ENCODE results near the gene YWHAG. TPM values are rescaled to one million over a fixed set of nuclear protein-coding genes. Genes with fewer than 3 reads are reported as not detected.
A peak's percentile ranks its signal among the peaks of the same experiment; 100 is the strongest.

YWHAG gene
- total and polyA plus RNA-seq, 9 of the 15 experiments (the other 6 are each of a cell fraction or from before 2014, with no cell fraction given) = 30.4 to 246 (median 94.5) TPM

- TF ChIP-seq HOMEZ (CRISPR knock-in tag; IDR thresholded peaks at IDR 0.05) (no peak), GTF2A2 (tag; IDR thresholded peaks at IDR 0.05) (no peak), MYC (IDR thresholded peaks at IDR 0.05; ENCODE audit: low read depth, low read length) (peak; percentile 71), MYC (CRISPR knock-in tag; IDR thresholded peaks at IDR 0.05; ENCODE audit: borderline replicate concordance, low read depth) (no peak), TEAD4 (IDR thresholded peaks at IDR 0.05; ENCODE audit: low read length) (peak; percentile 91), TEAD4 (CRISPR knock-in tag; IDR thresholded peaks at IDR 0.05; ENCODE audit: borderline replicate concordance) (no peak), PPARD (CRISPR knock-in tag; IDR thresholded peaks at IDR 0.05) (no peak), RNF2 (IDR thresholded peaks at IDR 0.05) (peak; percentile 81), SOX6 (IDR thresholded peaks at IDR 0.05) (peak; percentile 72; the same call in 1 of the 2 replicates), NR3C1 (CRISPR knock-in tag; IDR thresholded peaks at IDR 0.05) (no peak), ZNF384 (IDR thresholded peaks at IDR 0.05; ENCODE audit: low read depth, low read length) (peak; percentile 57), HDAC3 (IDR thresholded peaks at IDR 0.05; ENCODE audit: borderline replicate concordance, partially characterized antibody) (no peak), ZNF175 (CRISPR knock-in tag; IDR thresholded peaks at IDR 0.05; ENCODE audit: low read depth) (no peak), RAD21 (CRISPR knock-in tag; conservative IDR thresholded peaks at IDR 0.05 in 1 of 2, IDR thresholded peaks at IDR 0.05 in 1 of 2) (peak; percentile 97), TCF3 (CRISPR knock-in tag; IDR thresholded peaks at IDR 0.05) (peak; percentile 75), ZNF511 (CRISPR knock-in tag; IDR thresholded peaks at IDR 0.05) (peak; percentile 52; the same call in 1 of the 2 replicates), ZNF584 (CRISPR knock-in tag; IDR thresholded peaks at IDR 0.05; ENCODE audit: low read depth) (0 out of 2 replicates have a peak, but pooled peaks have one; percentile 19), MEIS2 (IDR thresholded peaks at IDR 0.05; ENCODE audit: partially characterized antibody) (peak; percentile 95), ZNF561 (CRISPR knock-in tag; conservative IDR thresholded peaks at IDR 0.05) (no peak), RBM22 (IDR thresholded peaks at IDR 0.05; ENCODE audit: low read depth, low read length, poor library complexity, severe bottlenecking) (no peak), ZNF280A (IDR thresholded peaks at IDR 0.05; ENCODE audit: low read depth, partially characterized antibody) (no peak)
- TF ChIP-seq, protein P1, sequence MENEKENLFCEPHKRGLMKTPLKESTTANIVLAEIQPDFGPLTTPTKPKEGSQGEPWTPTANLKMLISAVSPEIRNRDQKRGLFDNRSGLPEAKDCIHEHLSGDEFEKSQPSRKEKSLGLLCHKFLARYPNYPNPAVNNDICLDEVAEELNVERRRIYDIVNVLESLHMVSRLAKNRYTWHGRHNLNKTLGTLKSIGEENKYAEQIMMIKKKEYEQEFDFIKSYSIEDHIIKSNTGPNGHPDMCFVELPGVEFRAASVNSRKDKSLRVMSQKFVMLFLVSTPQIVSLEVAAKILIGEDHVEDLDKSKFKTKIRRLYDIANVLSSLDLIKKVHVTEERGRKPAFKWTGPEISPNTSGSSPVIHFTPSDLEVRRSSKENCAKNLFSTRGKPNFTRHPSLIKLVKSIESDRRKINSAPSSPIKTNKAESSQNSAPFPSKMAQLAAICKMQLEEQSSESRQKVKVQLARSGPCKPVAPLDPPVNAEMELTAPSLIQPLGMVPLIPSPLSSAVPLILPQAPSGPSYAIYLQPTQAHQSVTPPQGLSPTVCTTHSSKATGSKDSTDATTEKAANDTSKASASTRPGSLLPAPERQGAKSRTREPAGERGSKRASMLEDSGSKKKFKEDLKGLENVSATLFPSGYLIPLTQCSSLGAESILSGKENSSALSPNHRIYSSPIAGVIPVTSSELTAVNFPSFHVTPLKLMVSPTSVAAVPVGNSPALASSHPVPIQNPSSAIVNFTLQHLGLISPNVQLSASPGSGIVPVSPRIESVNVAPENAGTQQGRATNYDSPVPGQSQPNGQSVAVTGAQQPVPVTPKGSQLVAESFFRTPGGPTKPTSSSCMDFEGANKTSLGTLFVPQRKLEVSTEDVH (IDR thresholded peaks at IDR 0.05; ENCODE audit: low read depth, partially characterized antibody) = peak; percentile 65
Observed at GRCh38 chr7:76291351-76292212, 67.2 kb downstream of the YWHAG start (continued).
